ENCODE results near the gene NBPF12. TPM values are rescaled to one million over a fixed set of nuclear protein-coding genes. Genes with fewer than 3 reads are reported as not detected.
A peak's percentile ranks its signal among the peaks of the same experiment; 100 is the strongest.
"Not testable (repeated sequence)": the region's sequence is repeated elsewhere in the genome, so short reads cannot be mapped to it uniquely, and the experiment has no call there.

NBPF12 gene
- total and polyA plus RNA-seq, 2 of the 8 experiments (the other 6 are each of a cell fraction or from before 2014, with no cell fraction given), result 4.6 to 6.7 TPM

DNA sequence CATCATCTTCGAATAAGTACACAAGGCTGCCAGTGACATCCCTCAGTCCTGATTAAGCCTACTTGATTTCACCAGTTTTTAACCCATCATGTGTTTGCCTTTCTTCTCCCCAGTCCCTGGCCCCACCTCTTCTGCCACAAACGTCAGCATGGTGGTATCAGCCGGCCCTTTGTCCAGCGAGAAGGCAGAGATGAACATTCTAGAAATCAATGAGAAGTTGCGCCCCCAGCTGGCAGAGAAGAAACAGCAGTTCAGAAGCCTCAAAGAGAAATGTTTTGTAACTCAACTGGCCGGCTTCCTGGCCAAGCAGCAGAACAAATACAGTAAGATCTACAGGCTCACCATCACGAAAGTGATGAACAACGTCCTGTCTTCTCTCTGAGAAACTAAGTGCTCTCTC, 28.2 kb downstream of the NBPF12 start:
- CTCF ChIA-PET (ENCODE audit: partially characterized antibody); FAIRE-seq; H2BK5ac ChIP-seq (ENCODE audit: low read depth, low read length); H3K36me3 ChIP-seq (ENCODE audit: control insufficient read depth in 2 of 4, insufficient read depth in 4 of 4, low read length in 3 of 4); H2BK12ac ChIP-seq (ENCODE audit: low read depth, low read length); H4K91ac ChIP-seq (replicated peaks; ENCODE audit: insufficient read length, low read length); H3K27ac ChIP-seq (ENCODE audit: low read depth, low read length); POLR2A ChIA-PET (ENCODE audit: partially characterized antibody); H4K8ac ChIP-seq (ENCODE audit: extremely low read depth, insufficient read depth, low read length); H3K4ac ChIP-seq (replicated peaks; ENCODE audit: insufficient read length, low read depth, low read length); H3K79me2 ChIP-seq (ENCODE audit: control insufficient read depth in 1 of 2, insufficient read depth in 2 of 2, low read length in 2 of 2); H3K79me1 ChIP-seq (ENCODE audit: low read depth, low read length); H2AFZ ChIP-seq (ENCODE audit: low read length); H3K18ac ChIP-seq (ENCODE audit: extremely low read depth, low read length); H4K20me1 ChIP-seq (replicated peaks in 1 of 2; ENCODE audit: control insufficient read depth in 1 of 2, insufficient read depth in 2 of 2, low read length in 2 of 2); H3K14ac ChIP-seq (ENCODE audit: insufficient read length); H3K4me3 ChIP-seq (ENCODE audit: extremely low read depth in 1 of 4, insufficient read depth in 2 of 4, low read depth in 3 of 4, low read length in 4 of 4); H3K23ac ChIP-seq (ENCODE audit: insufficient read length); H2BK20ac ChIP-seq (ENCODE audit: low read length); H3K9ac ChIP-seq (replicated peaks in 1 of 4; ENCODE audit: extremely low read depth in 1 of 4, low read depth in 3 of 4, low read length in 3 of 4); H4K5ac ChIP-seq (ENCODE audit: insufficient read length, low read depth, low read length); H2BK15ac ChIP-seq (ENCODE audit: low read length); H2AK5ac ChIP-seq (ENCODE audit: low read depth, low read length); H3K23me2 ChIP-seq (ENCODE audit: low read depth, low read length); DNase-seq (ENCODE audit: low read depth in 1 of 2, low spot score in 2 of 2); H3K4me1 ChIP-seq (replicated peaks in 1 of 4; ENCODE audit: control insufficient read depth in 3 of 4, insufficient read depth in 4 of 4, low read length in 3 of 4); H3K56ac ChIP-seq (replicated peaks; ENCODE audit: insufficient read length, low read depth, low read length); H3K4me2 ChIP-seq (ENCODE audit: insufficient read depth in 1 of 2, low read depth in 2 of 2, low read length in 2 of 2); H3K9me3 ChIP-seq (ENCODE audit: insufficient read depth in 2 of 2, low read depth in 1 of 2, low read length in 1 of 2); H3K27me3 ChIP-seq (replicated peaks in 1 of 4; ENCODE audit: control insufficient read depth in 3 of 4, extremely low read depth in 1 of 4, insufficient read depth in 3 of 4, low read length in 3 of 4); H2BK120ac ChIP-seq (replicated peaks; ENCODE audit: low read depth, low read length): not testable (repeated sequence)
- 62% methylated on average over 6 of the region's 8 CpGs; no CpG with 5 or more reads in 1 of the 2 experiments for WGBS, 2 experiments (ENCODE audit: extremely low coverage in 1 of 2, insufficient coverage in 1 of 2, insufficient read length in 1 of 2, insufficient replicate concordance in 2 of 2, low coverage in 1 of 2, low lambda C conversion rate in 2 of 2, missing lambda C conversion rate in 1 of 2)
- TF ChIP-seq CTCF (IDR thresholded peaks at IDR 0.05; ENCODE audit: control extremely low read depth in 1 of 3, insufficient read depth in 1 of 3, low read depth in 1 of 3, low read length in 3 of 3) (peak in 1 of 3 experiments; percentile 13; a peak in 1 of 4 replicates), RAD21 (IDR thresholded peaks at IDR 0.05 in 1 of 2, conservative IDR thresholded peaks at IDR 0.05 in 1 of 2; ENCODE audit: low read depth in 2 of 2, low read length in 2 of 2) (0 out of 4 replicates have a peak, but pooled peaks of 1 of the 2 experiments have one; percentile 4)
